K562 (cell line): ENCODE data around the gene SLC34A1. TPM values are rescaled to one million over a fixed set of nuclear protein-coding genes. Genes with fewer than 3 reads are reported as not detected.

Source experiments
- ATAC-seq: fragments of 200-7000 bp; cut with Tn5 transposase; 3 replicates; pipeline ENCODE4 v1.9.1; 2020; ENCODE audit warnings: moderate library complexity
- BruUV-seq: library from RNA; stranded (reverse); fragments of 400-500 nt; replicated peaks from 2 replicates; lab custom pipeline; 2021; lab: Mats Ljungman, UMichigan
- CTCF ChIA-PET: fragments of 300-600 bp; formaldehyde crosslinking; extraction: SDS; loops from one replicate; lab custom pipeline; 2021; ENCODE audit warnings: low intra/inter-chr PET ratio; lab: Yijun Ruan, JAX
- POLR2A ChIA-PET: fragments of 300-600, 350-650 bp; sonication (Branson Sonifier 250); formaldehyde crosslinking; extraction: SDS; loops from one replicate; lab custom pipeline; 2021; ENCODE audit warnings: antibody characterized with exemption, inconsistent platforms; lab: Yijun Ruan, JAX
- DNase-seq, 4 experiments: peaks; one replicate each; pipeline versions ENCODE4 v3.0.0 to v3.0.0-alpha.2; 2011 to 2018; ENCODE audit warnings: low spot score in 3 of 4, mixed read lengths in 3 of 4; ENCODE audit errors: extremely low read depth in 1 of 4
- FAIRE-seq: peaks from 2 replicates; lab custom pipeline; 2011; peaks lifted over from hg19 to GRCh38; lab: Jason Lieb, UNC
- H2AFZ ChIP-seq: 2 replicates; pipeline ENCODE4 v1.6.0; 2011; ENCODE audit warnings: low read depth, low read length, control low read depth, inconsistent platforms
- H3K27ac ChIP-seq: fragments of 200-600 bp; 3 replicates; pipeline ENCODE4 v1.8.0; 2011; ENCODE audit warnings: low read depth, mild to moderate bottlenecking, control low read depth, inconsistent platforms, low read length, moderate library complexity, mixed read lengths; ENCODE audit errors: extremely low read depth
- H3K27me3 ChIP-seq, 2 experiments: fragments of 300-600 bp in 1 of 2; 2 replicates in 1 of 2; 3 replicates in 1 of 2; pipeline versions ENCODE4 v1.6.0 to v1.8.0; 2011; ENCODE audit warnings: inconsistent platforms in 2 of 2, low read length in 2 of 2, mild to moderate bottlenecking in 1 of 2, mixed read lengths in 1 of 2, moderate library complexity in 1 of 2; ENCODE audit not compliant: control insufficient read depth in 2 of 2, insufficient read depth in 2 of 2
- H3K36me3 ChIP-seq: fragments of 300-600 bp; 3 replicates; pipeline ENCODE4 v1.8.0; 2011; ENCODE audit warnings: mild to moderate bottlenecking, low read length, inconsistent platforms; ENCODE audit not compliant: control insufficient read depth, insufficient read depth
- H3K4me1 ChIP-seq, 2 experiments: fragments of 200-600 bp in 1 of 2; replicated peaks in 1 of 2; 2 replicates in 1 of 2; 3 replicates in 1 of 2; pipeline versions ENCODE4 v1.5.1 to v1.8.0; 2011; ENCODE audit warnings: inconsistent platforms in 2 of 2, low read length in 2 of 2, mild to moderate bottlenecking in 1 of 2, mixed read lengths in 1 of 2, moderate library complexity in 1 of 2; ENCODE audit not compliant: control insufficient read depth in 2 of 2, insufficient read depth in 2 of 2
- H3K4me2 ChIP-seq: 2 replicates; pipeline ENCODE4 v1.6.1; 2011; ENCODE audit warnings: low read length, control low read depth, inconsistent platforms, mixed read lengths; ENCODE audit not compliant: insufficient read depth
- H3K4me3 ChIP-seq: fragments of 200-600 bp; sonication (generic), shearing (Covaris generic); 2 replicates; pipeline ENCODE4 v1.5.1; 2016; ENCODE audit warnings: control low read depth, inconsistent platforms
- H3K79me2 ChIP-seq: fragments of 200-600 bp; 3 replicates; pipeline ENCODE4 v1.8.0; 2011; ENCODE audit warnings: low read length, inconsistent platforms; ENCODE audit not compliant: control insufficient read depth, insufficient read depth
- H3K9ac ChIP-seq, 2 experiments: 2 replicates each; pipeline versions ENCODE4 v1.6.0 to v1.6.1; 2011; ENCODE audit warnings: low read depth in 2 of 2, low read length in 2 of 2, control low read depth in 1 of 2, inconsistent platforms in 1 of 2, mild to moderate bottlenecking in 1 of 2, mixed read lengths in 1 of 2; ENCODE audit not compliant: insufficient read depth in 1 of 2
- H3K9me1 ChIP-seq: one replicate; pipeline ENCODE4 v1.6.0; 2011; ENCODE audit warnings: inconsistent platforms, mild to moderate bottlenecking, low read length, moderate library complexity; ENCODE audit not compliant: control insufficient read depth, insufficient read depth
- H3K9me3 ChIP-seq: replicated peaks from 2 replicates; pipeline ENCODE4 v1.5.1; 2011; ENCODE audit warnings: low read depth, low read length, inconsistent platforms; ENCODE audit not compliant: control insufficient read depth, insufficient read depth
- H4K20me1 ChIP-seq: replicated peaks from 2 replicates; pipeline ENCODE4 v1.6.1; 2011; ENCODE audit warnings: low read length, inconsistent platforms, mixed read lengths; ENCODE audit not compliant: control insufficient read depth, insufficient read depth
- L3MBTL2 ChIP-seq: fragments of 450-650 bp; IDR thresholded peaks from 2 replicates; pipeline ENCODE4 v1.6.1; 2016; ENCODE audit warnings: mild to moderate bottlenecking, moderate library complexity
- MLLT1 ChIP-seq, 2 experiments: fragments of 450-650 bp; IDR thresholded peaks; 2 replicates each; pipeline ENCODE4 v1.6.1; 2016
- POLR2B ChIP-seq: fragments of 450-650 bp; IDR thresholded peaks from 2 replicates; pipeline ENCODE4 v1.6.1; 2018; ENCODE audit warnings: low read depth; ENCODE audit not compliant: partially characterized antibody
- POLR2G ChIP-seq: fragments of 200-400 bp; formaldehyde crosslinking; IDR thresholded peaks from 2 replicates; pipeline ENCODE4 v1.6.1; 2017; ENCODE audit warnings: low read depth, mild to moderate bottlenecking, antibody characterized with exemption, low read length, moderate library complexity
- ZNF24 ChIP-seq: fragments of 450-650 bp; IDR thresholded peaks from 2 replicates; pipeline ENCODE4 v1.6.1; 2016
- WGBS: fragments of 100-300 bp; shearing (Covaris generic); methylation state at CpG from one replicate; pipeline ENCODE4 v1.1.6; 2016; ENCODE audit warnings: low coverage, mixed read lengths; ENCODE audit not compliant: insufficient coverage; ENCODE audit errors: missing lambda C conversion rate; 5-methylcytosine and 5-hydroxymethylcytosine counted together
- in situ Hi-C: fragments of 300-500 bp; cut with MboI; formaldehyde crosslinking; loops from 4 replicates; pipeline ENCODE4 v1.15.0; 2018; ENCODE audit warnings: inconsistent platforms, mixed read lengths
- intact Hi-C: fragments of 100-400 bp; cut with micrococcal nuclease; formaldehyde crosslinking; loops from 2 replicates; pipeline ENCODE4 v1.14.2; 2022
- polyA plus RNA-seq, 8 experiments: library from polyadenylated mRNA; depleted of rRNA in 4 of 8; stranded (reverse) in 5 of 8; unstranded in 3 of 8; fragments of >200 nt; fragmentation: Nextera tagmentation in 2 of 8; fragmentation: Illumina TruSeq in 1 of 8; extraction: Ambion mirVana in 2 of 8; extraction: Trizol in 1 of 8; gene quantifications; 2 replicates each; pipeline versions ENCODE4 v1.2.1 to v1.2.3, GENCODE V29; 2011 to 2014; ENCODE audit warnings: inconsistent platforms in 1 of 8, missing spikeins in 1 of 8
- total RNA-seq, 7 experiments: library from RNA; depleted of rRNA in 6 of 7; stranded (reverse); fragments of >200 nt in 6 of 7; fragmentation: Illumina TruSeq in 2 of 7; extraction: Trizol in 2 of 7; gene quantifications; 2 replicates each; pipeline versions ENCODE4 v1.2.1 to v1.2.3, GENCODE V29; 2011 to 2021; ENCODE audit warnings: low replicate concordance in 1 of 7

Gene SLC34A1
- total and polyA plus RNA-seq, 9 of the 15 experiments (the other 6 are each of a cell fraction or from before 2014, with no cell fraction given) = not detected

- no peaks in the 10 kb centered on the region for H3K9me3 ChIP-seq
- peaks cover 3% of the 10 kb centered on the region for H3K9me1 ChIP-seq
- in situ Hi-C loops (no loop called here), intact Hi-C loops (no loop called here)
- no peak for DNase-seq
- 90% methylated on average over 17 of the region's 26 CpGs for WGBS
- peaks cover 67% of the 10 kb centered on the region; the same call in 2 of the 3 replicates for H3K36me3 ChIP-seq
- ATAC-seq = no peak
- no TSS peak for BruUV-seq
- no peak overlapping the region for H2AFZ ChIP-seq
- no peak overlapping the region for H3K4me3 ChIP-seq
- no peaks in the 10 kb centered on the region for H3K27me3 ChIP-seq
- FAIRE-seq = no peak
- H3K4me2 ChIP-seq = no peak overlapping the region
- TF ChIP-seq POLR2G (peak; percentile 52; the same call in 1 of the 2 replicates), MLLT1 (IDR thresholded peaks at IDR 0.05) (no peak), ZNF24 (no peak), L3MBTL2 (no peak), POLR2B (no peak)
- POLR2A ChIA-PET = interaction anchor here (1.0 to 11.8 kb wide), 5 partner anchors 8 to 80 kb away, joined by 3 to 210 read pairs (median 5); partner anchors contain the start of gene GRK6
- H3K27ac ChIP-seq = no peak overlapping the region
- H4K20me1 ChIP-seq = peaks cover 29% of the 10 kb centered on the region; the same call in 1 of the 2 replicates
- peaks cover 17 to 46% of the 10 kb centered on the region in 2 experiments; a peak in 4 of 5 replicates for H3K4me1 ChIP-seq
- CTCF ChIA-PET = no interaction called here
- peak overlapping the region in 1 of 2 experiments; percentile 33; a peak in 1 of 4 replicates for H3K9ac ChIP-seq
- no peaks in the 10 kb centered on the region for H3K79me2 ChIP-seq
Measured at GRCh38 chr5:177440990-177441780, 57.0 kb downstream of the SLC34A1 start.
